Activated CD4-positive, alpha-beta T cell treated with anti-CD3 and anti-CD28 coated beads, Interleukin-2, amount 10 ng/mL, durations not matched to agents 7 days and 5 days (primary cell): ENCODE data around the gene RHBDD3. TPM values are rescaled to one million over a fixed set of nuclear protein-coding genes. Genes with fewer than 3 reads are reported as not detected.
A peak's percentile ranks its signal among the peaks of the same experiment; 100 is the strongest.

ENCODE experiments used
- CTCF ChIA-PET: fragments of 350-600 bp; sonication (Branson Sonifier 250); formaldehyde crosslinking; loops from one replicate; lab custom pipeline; 2021; ENCODE audit warnings: antibody characterized with exemption; lab: Charles Lee
- POLR2A ChIA-PET: fragments of 350-600 bp; sonication (Branson Sonifier 250); formaldehyde crosslinking; loops from one replicate; lab custom pipeline; 2021; ENCODE audit warnings: antibody characterized with exemption; lab: Charles Lee
- DNase-seq: peaks from one replicate; pipeline ENCODE4 v3.0.0-alpha.2; 2020
- H3K27ac Mint-ChIP-seq: one replicate; pipeline ENCODE4 v1.8.0; 2021; ENCODE audit warnings: mild to moderate bottlenecking, moderate library complexity, mixed read lengths
- H3K27me3 Mint-ChIP-seq: one replicate; pipeline ENCODE4 v1.8.0; 2021; ENCODE audit warnings: mixed read lengths
- H3K36me3 Mint-ChIP-seq: one replicate; pipeline ENCODE4 v1.8.0; 2021; ENCODE audit warnings: low read depth, mixed read lengths
- H3K4me1 Mint-ChIP-seq: one replicate; pipeline ENCODE4 v1.8.0; 2021; ENCODE audit warnings: mixed read lengths
- H3K4me3 Mint-ChIP-seq: one replicate; pipeline ENCODE4 v1.8.0; 2021; ENCODE audit warnings: mild to moderate bottlenecking, moderate library complexity, mixed read lengths
- H3K9me3 Mint-ChIP-seq: one replicate; pipeline ENCODE4 v1.8.0; 2021; ENCODE audit warnings: mixed read lengths
- total RNA-seq, 2 experiments: library from RNA; stranded (reverse); gene quantifications; one replicate each; pipeline ENCODE4 v1.2.3, GENCODE V29; 2021

Gene RHBDD3
- total RNA-seq, 2 experiments from 2014 or later = 31.2 to 33.0 TPM

DNA sequence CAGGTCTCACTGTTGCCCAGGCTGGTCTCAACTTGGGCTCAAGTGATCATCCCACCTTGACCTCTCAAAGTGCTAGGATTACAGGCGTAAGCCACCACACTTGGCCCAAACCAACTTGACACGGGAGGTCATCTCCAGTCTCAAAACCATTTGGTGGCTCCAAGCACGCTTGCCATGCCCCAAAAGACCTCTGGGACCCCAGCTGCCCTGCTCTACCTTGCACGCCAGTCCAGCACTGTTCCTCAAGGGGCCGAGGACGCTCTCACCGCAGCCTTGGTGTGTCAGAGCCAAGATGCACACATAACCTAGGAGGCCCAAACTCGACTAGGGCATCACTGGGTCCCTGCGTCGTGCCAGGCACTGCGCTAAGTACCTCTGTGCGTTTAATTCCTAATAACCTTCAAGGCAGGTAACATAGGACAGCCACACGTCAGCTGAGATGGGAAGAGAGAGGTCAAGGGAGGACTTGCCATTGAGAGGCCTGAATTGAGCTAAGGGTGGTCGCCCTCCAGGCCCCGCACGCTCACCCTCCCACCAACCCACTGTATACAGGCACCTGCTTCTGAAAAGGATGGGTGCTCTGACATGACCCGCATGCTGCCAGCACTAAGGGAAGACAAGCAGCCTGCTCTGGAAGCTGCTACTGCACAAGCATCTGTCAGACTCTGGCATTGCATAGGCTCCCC lies 34.1 kb upstream of the RHBDD3 start:
- DNase-seq = no peak
- Mint-ChIP-seq H3K27ac (peak overlapping the region; percentile 54), H3K36me3 (peaks cover 34% of the 10 kb centered on the region), H3K4me1 (peaks cover 14% of the 10 kb centered on the region), H3K9me3 (no peaks in the 10 kb centered on the region), H3K4me3 (no peak overlapping the region), H3K27me3 (peaks cover 17% of the 10 kb centered on the region)
- CTCF ChIA-PET = interaction anchor here (1.6 to 3.6 kb wide), 2 partner anchors 9 to 11 kb away, joined by 4 to 24 read pairs; no protein-coding TSS in a partner anchor
- POLR2A ChIA-PET = no interaction called here

- H3K4me1 Mint-ChIP-seq = peaks cover 9% of the 10 kb centered on the region
- ChIA-PET POLR2A (interaction anchor here (0.5 kb wide), 1 partner anchor 234 kb away, joined by 3 read pairs; no protein-coding TSS in a partner anchor), CTCF (interaction anchor here (0.9 to 3.6 kb wide), 2 partner anchors 12 to 13 kb away, joined by 3 to 24 read pairs; no protein-coding TSS in a partner anchor)
- H3K4me3 Mint-ChIP-seq = no peak overlapping the region
- H3K27me3 Mint-ChIP-seq = peaks cover 12% of the 10 kb centered on the region
- DNase-seq = no peak
- peak overlapping the region; percentile 55 for H3K27ac Mint-ChIP-seq
- H3K9me3 Mint-ChIP-seq = no peaks in the 10 kb centered on the region
- peaks cover 42% of the 10 kb centered on the region for H3K36me3 Mint-ChIP-seq
These were observed 33.2 kb upstream of the RHBDD3 start for GRCh38 chr22:29300807-29301601.

DNA sequence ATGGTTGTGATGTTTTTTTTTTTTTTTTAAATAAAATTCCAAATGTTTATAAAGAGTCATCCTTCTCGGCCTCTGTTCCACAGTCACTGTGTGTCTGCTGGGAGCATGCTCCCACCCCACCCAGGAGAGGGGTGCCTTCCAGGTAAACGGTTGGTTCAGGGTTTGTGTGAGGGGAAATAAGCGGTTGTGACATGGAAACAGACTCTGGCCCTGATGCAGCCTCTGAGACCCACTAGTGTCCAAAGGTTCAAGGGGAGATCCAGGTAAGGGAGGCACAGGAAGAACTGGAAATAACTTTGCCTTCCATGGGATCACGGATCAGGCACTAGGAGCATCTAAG lies 32.7 kb upstream of the RHBDD3 start:
- peaks cover 9% of the 10 kb centered on the region for H3K27me3 Mint-ChIP-seq
- no peak overlapping the region for H3K4me3 Mint-ChIP-seq
- H3K27ac Mint-ChIP-seq = no peak overlapping the region
- H3K4me1 Mint-ChIP-seq = peaks cover 6% of the 10 kb centered on the region
- no peaks in the 10 kb centered on the region for H3K9me3 Mint-ChIP-seq
- ChIA-PET CTCF (interaction anchor here (0.9 kb wide), 1 partner anchor 12 kb away, joined by 3 read pairs; no protein-coding TSS in a partner anchor), POLR2A (no interaction called here)
- DNase-seq = no peak
- H3K36me3 Mint-ChIP-seq = peaks cover 48% of the 10 kb centered on the region

DNA sequence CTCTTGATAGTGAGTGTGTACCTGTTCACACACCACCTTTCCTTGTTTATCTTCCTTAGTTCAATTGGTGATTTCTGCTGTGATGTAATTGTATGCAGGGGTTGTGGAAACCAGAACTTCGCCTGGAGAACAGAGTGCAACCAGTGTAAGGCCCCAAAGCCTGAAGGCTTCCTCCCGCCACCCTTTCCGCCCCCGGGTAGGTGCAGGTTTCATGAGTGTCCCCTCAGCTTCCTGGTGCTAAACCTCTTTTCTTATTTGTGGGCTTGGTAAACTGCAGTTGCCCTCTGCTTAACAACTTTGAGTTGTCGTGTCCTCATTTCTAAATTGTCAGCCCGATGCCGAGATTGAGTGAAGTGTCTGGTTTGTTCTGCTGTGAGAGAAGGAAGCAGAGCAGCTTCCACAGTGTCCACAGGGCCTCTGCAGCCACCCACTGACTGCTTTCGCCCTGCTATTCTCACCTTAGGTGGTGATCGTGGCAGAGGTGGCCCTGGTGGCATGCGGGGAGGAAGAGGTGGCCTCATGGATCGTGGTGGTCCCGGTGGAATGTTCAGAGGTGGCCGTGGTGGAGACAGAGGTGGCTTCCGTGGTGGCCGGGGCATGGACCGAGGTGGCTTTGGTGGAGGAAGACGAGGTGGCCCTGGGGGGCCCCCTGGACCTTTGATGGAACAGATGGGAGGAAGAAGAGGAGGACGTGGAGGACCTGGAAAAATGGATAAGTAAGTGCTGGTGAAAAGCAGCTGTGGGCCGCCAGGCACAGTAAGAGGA lies 31.5 kb upstream of the RHBDD3 start:
- no peak for DNase-seq
- no peak overlapping the region for H3K27ac Mint-ChIP-seq
- no peaks in the 10 kb centered on the region for H3K9me3 Mint-ChIP-seq
- peaks cover 1% of the 10 kb centered on the region for H3K27me3 Mint-ChIP-seq
- ChIA-PET POLR2A (no interaction called here), CTCF (no interaction called here)
- H3K4me1 Mint-ChIP-seq = peaks cover 1% of the 10 kb centered on the region
- no peak overlapping the region for H3K4me3 Mint-ChIP-seq
- peaks cover 55% of the 10 kb centered on the region for H3K36me3 Mint-ChIP-seq

- Mint-ChIP-seq H3K4me3 (no peak overlapping the region), H3K9me3 (no peaks in the 10 kb centered on the region), H3K4me1 (no peaks in the 10 kb centered on the region), H3K27me3 (no peaks in the 10 kb centered on the region), H3K27ac (no peak overlapping the region), H3K36me3 (peaks cover 55% of the 10 kb centered on the region)
- CTCF ChIA-PET = interaction anchor here (0.7 kb wide), 1 partner anchor 42 kb away, joined by 3 read pairs; no protein-coding TSS in a partner anchor
- POLR2A ChIA-PET = no interaction called here
- DNase-seq = no peak
These were observed 30.9 kb upstream of the RHBDD3 start for GRCh38 chr22:29298641-29299040.

DNA sequence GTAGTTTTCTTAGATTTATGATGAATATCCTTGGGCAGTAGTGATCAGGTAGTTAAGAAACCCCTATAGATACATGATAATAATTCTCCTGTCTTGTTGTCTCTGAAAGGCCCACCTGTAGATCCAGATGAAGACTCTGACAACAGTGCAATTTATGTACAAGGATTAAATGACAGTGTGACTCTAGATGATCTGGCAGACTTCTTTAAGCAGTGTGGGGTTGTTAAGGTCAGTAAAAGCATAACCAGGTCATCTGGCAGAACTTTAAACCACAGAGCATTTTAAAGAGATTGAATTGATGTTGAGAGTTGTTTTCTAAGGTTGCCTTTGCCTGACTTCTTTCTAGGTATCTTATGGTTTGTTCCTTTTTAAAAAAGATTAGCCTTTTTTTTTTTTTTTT lies 24.6 kb upstream of the RHBDD3 start:
- no peak overlapping the region for H3K27ac Mint-ChIP-seq
- H3K36me3 Mint-ChIP-seq = peaks cover 71% of the 10 kb centered on the region
- CTCF ChIA-PET = interaction anchor here (0.6 to 1.4 kb wide), 2 partner anchors 10 to 13 kb away, joined by 3 to 4 read pairs; no protein-coding TSS in a partner anchor
- no peaks in the 10 kb centered on the region for H3K9me3 Mint-ChIP-seq
- H3K27me3 Mint-ChIP-seq = no peaks in the 10 kb centered on the region
- POLR2A ChIA-PET = no interaction called here
- H3K4me1 Mint-ChIP-seq = peaks cover 2% of the 10 kb centered on the region
- no peak overlapping the region for H3K4me3 Mint-ChIP-seq
- DNase-seq = no peak

DNA sequence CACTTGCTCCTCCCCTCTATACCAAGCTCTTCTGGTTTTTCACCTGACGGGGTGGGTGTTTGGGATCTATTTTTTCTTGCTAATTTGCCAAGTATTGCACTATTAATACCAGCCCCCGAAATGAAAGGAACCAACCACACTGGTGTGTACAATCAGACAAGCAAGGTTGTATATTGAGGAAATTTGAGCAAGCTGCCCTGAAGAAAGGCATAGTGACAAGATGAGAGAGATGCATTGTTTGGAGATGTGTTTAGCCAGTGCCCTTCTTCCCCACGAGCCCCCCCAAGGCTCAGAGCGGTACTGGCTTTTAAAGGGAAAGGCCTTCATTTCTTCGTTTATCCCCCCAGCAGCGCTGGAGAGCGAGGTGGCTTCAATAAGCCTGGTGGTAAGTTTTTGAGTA lies 23.4 kb upstream of the RHBDD3 start:
- Mint-ChIP-seq H3K4me1 (peaks cover 3% of the 10 kb centered on the region), H3K27me3 (no peaks in the 10 kb centered on the region), H3K27ac (no peak overlapping the region), H3K4me3 (no peak overlapping the region), H3K36me3 (peaks cover 69% of the 10 kb centered on the region), H3K9me3 (no peaks in the 10 kb centered on the region)
- DNase-seq = no peak
- POLR2A ChIA-PET = no interaction called here
- CTCF ChIA-PET = no interaction called here

GRCh38 chr22:29290061-29290460 lies 22.3 kb upstream of the RHBDD3 start:
- no peak overlapping the region for H3K4me3 Mint-ChIP-seq
- H3K27me3 Mint-ChIP-seq = no peaks in the 10 kb centered on the region
- ChIA-PET CTCF (no interaction called here), POLR2A (no interaction called here)
- DNase-seq = no peak
- peaks cover 3% of the 10 kb centered on the region for H3K4me1 Mint-ChIP-seq
- H3K27ac Mint-ChIP-seq = no peak overlapping the region
- no peaks in the 10 kb centered on the region for H3K9me3 Mint-ChIP-seq
- H3K36me3 Mint-ChIP-seq = peaks cover 66% of the 10 kb centered on the region

DNA sequence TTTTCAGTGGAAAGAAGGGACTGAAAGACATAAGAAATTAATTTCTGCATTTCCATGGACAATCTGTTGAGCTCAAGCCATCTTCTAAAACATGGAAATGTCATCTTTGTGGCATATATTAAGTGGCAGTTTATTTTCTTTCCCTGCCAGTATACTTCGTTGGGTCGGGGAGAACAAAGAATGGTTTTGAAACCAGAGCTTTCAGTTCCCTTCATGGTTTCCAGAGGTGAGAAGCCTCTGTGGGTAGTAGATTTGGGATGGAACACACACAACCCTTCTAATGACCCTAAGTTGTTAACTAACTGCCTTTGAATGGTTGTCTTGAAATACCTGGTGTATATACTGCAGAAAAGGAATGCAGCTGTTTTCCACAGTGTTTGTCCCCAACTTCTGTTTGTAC lies 21.1 kb upstream of the RHBDD3 start:
- ChIA-PET POLR2A (no interaction called here), CTCF (interaction anchor here (1.1 kb wide), 1 partner anchor 9 kb away, joined by 3 read pairs; no protein-coding TSS in a partner anchor)
- no peak for DNase-seq
- Mint-ChIP-seq H3K9me3 (no peaks in the 10 kb centered on the region), H3K27me3 (no peaks in the 10 kb centered on the region), H3K27ac (no peak overlapping the region), H3K4me3 (no peak overlapping the region), H3K4me1 (peaks cover 6% of the 10 kb centered on the region), H3K36me3 (peaks cover 70% of the 10 kb centered on the region)

GRCh38 chr22:29284196-29284595 lies 16.4 kb upstream of the RHBDD3 start:
- no peak for DNase-seq
- Mint-ChIP-seq H3K9me3 (no peaks in the 10 kb centered on the region), H3K27ac (no peak overlapping the region), H3K4me3 (no peak overlapping the region), H3K36me3 (peaks cover 76% of the 10 kb centered on the region), H3K27me3 (no peaks in the 10 kb centered on the region), H3K4me1 (peaks cover 5% of the 10 kb centered on the region)
- CTCF ChIA-PET = interaction anchor here (1.0 to 1.3 kb wide), 2 partner anchors 11 to 17 kb away, joined by 3 to 4 read pairs; no protein-coding TSS in a partner anchor
- POLR2A ChIA-PET = no interaction called here

GRCh38 chr22:29277927-29278326 lies 10.1 kb upstream of the RHBDD3 start:
- no peak overlapping the region for H3K27ac Mint-ChIP-seq
- ChIA-PET POLR2A (no interaction called here), CTCF (no interaction called here)
- H3K4me3 Mint-ChIP-seq = no peak overlapping the region
- H3K27me3 Mint-ChIP-seq = no peaks in the 10 kb centered on the region
- no peak for DNase-seq
- peaks cover 41% of the 10 kb centered on the region for H3K4me1 Mint-ChIP-seq
- no peaks in the 10 kb centered on the region for H3K9me3 Mint-ChIP-seq
- H3K36me3 Mint-ChIP-seq = peaks cover 84% of the 10 kb centered on the region

- H3K27me3 Mint-ChIP-seq = no peaks in the 10 kb centered on the region
- ChIA-PET POLR2A (no interaction called here), CTCF (interaction anchor here (0.6 to 0.7 kb wide), 2 partner anchors 160 to 839 kb away, joined by 3 read pairs; no protein-coding TSS in a partner anchor)
- peak overlapping the region; percentile 69 for H3K27ac Mint-ChIP-seq
- H3K36me3 Mint-ChIP-seq = peaks cover 85% of the 10 kb centered on the region
- H3K9me3 Mint-ChIP-seq = no peaks in the 10 kb centered on the region
- peaks cover 57% of the 10 kb centered on the region for H3K4me1 Mint-ChIP-seq
- DNase-seq = no peak
- H3K4me3 Mint-ChIP-seq = no peak overlapping the region
These were observed 8.2 kb upstream of the RHBDD3 start for GRCh38 chr22:29275819-29276565.
